CD14-positive monocyte (primary cell): ENCODE results near the gene ZDHHC13. TPM values are rescaled to one million over a fixed set of nuclear protein-coding genes. Genes with fewer than 3 reads are reported as not detected.

ENCODE experiments used
- DNase-seq, 3 donors: peaks; one replicate each; pipeline ENCODE4 v3.0.0-alpha.2; 2011 to 2022
- H2AFZ ChIP-seq: 2 replicates; pipeline ENCODE4 v1.6.0; 2012; ENCODE audit warnings: mild to moderate bottlenecking, low read depth, low read length, inconsistent platforms; ENCODE audit not compliant: insufficient read depth, poor library complexity, severe bottlenecking
- H3K27ac ChIP-seq, 2 donors: 1 replicate in 1 of 2; 2 replicates in 1 of 2; pipeline ENCODE4 v1.5.1; 2012 to 2013; ENCODE audit warnings: low read length in 2 of 2, control low read depth in 1 of 2, inconsistent platforms in 1 of 2, low read depth in 1 of 2, mild to moderate bottlenecking in 1 of 2
- H3K27me3 ChIP-seq, 2 donors: one replicate each; pipeline versions ENCODE4 v1.6.0 to v1.6.1; 2011 to 2013; ENCODE audit warnings: low read length in 2 of 2; ENCODE audit not compliant: control insufficient read depth in 2 of 2, insufficient read depth in 2 of 2
- H3K36me3 ChIP-seq, 2 donors: replicated peaks in 1 of 2; 1 replicate in 1 of 2; 2 replicates in 1 of 2; pipeline versions ENCODE4 v1.5.1 to v1.6.1; 2012 to 2013; ENCODE audit warnings: low read length in 2 of 2, control low read depth in 1 of 2, inconsistent platforms in 1 of 2, mild to moderate bottlenecking in 1 of 2; ENCODE audit not compliant: insufficient read depth in 2 of 2, control insufficient read depth in 1 of 2
- H3K4me1 ChIP-seq, 2 donors: 1 replicate in 1 of 2; 2 replicates in 1 of 2; pipeline versions ENCODE4 v1.5.1 to v1.6.1; 2012 to 2013; ENCODE audit warnings: low read length in 2 of 2, control low read depth in 1 of 2, inconsistent platforms in 1 of 2, mild to moderate bottlenecking in 1 of 2, moderate library complexity in 1 of 2; ENCODE audit not compliant: insufficient read depth in 2 of 2, control insufficient read depth in 1 of 2
- H3K4me2 ChIP-seq: replicated peaks from 2 replicates; pipeline ENCODE3; 2012; ENCODE audit warnings: low read length, moderate library complexity, mild to moderate bottlenecking; ENCODE audit not compliant: poor library complexity, severe bottlenecking; ENCODE audit errors: extremely low read depth
- H3K4me3 ChIP-seq, 3 experiments: fragments of 200-600 bp in 1 of 3; sonication (generic) in 1 of 3; replicated peaks in 1 of 3; 1 replicate in 2 of 3; 2 replicates in 1 of 3; pipeline ENCODE4 v1.5.1; 2011 to 2013; ENCODE audit warnings: low read length in 3 of 3, mild to moderate bottlenecking in 3 of 3, control low read depth in 2 of 3, low read depth in 2 of 3, inconsistent platforms in 1 of 3, moderate library complexity in 1 of 3
- H3K79me2 ChIP-seq: 2 replicates; pipeline ENCODE4 v1.6.0; 2012; ENCODE audit warnings: mild to moderate bottlenecking, control low read depth, inconsistent platforms, low read length, moderate library complexity; ENCODE audit not compliant: insufficient read depth
- H3K9ac ChIP-seq: 2 replicates; pipeline ENCODE4 v1.6.0; 2017; ENCODE audit warnings: low read length, mild to moderate bottlenecking; ENCODE audit not compliant: insufficient read depth, poor library complexity, severe bottlenecking
- H3K9me3 ChIP-seq, 2 donors: replicated peaks in 1 of 2; 1 replicate in 1 of 2; 2 replicates in 1 of 2; pipeline versions ENCODE4 v1.5.1 to v1.6.1; 2012 to 2013; ENCODE audit warnings: low read length in 2 of 2, control low read depth in 1 of 2; ENCODE audit not compliant: control insufficient read depth in 1 of 2, insufficient read depth in 1 of 2
- H4K20me1 ChIP-seq: 2 replicates; pipeline ENCODE4 v1.6.0; 2012; ENCODE audit warnings: mild to moderate bottlenecking, low read length, control low read depth, moderate library complexity; ENCODE audit not compliant: insufficient read depth
- H3K27ac Mint-ChIP-seq, 7 donors: one replicate each; pipeline ENCODE4 v1.8.0; 2020; ENCODE audit warnings: mild to moderate bottlenecking in 7 of 7, mixed read lengths in 7 of 7, moderate library complexity in 6 of 7, inconsistent platforms in 2 of 7
- H3K27me3 Mint-ChIP-seq, 3 donors: one replicate each; pipeline ENCODE4 v1.8.0; 2021 to 2022; ENCODE audit warnings: low read depth in 3 of 3, mild to moderate bottlenecking in 3 of 3, mixed read lengths in 3 of 3, moderate library complexity in 3 of 3, inconsistent platforms in 1 of 3
- H3K36me3 Mint-ChIP-seq, 2 donors: one replicate each; pipeline ENCODE4 v1.8.0; 2020; ENCODE audit warnings: mixed read lengths in 2 of 2, inconsistent platforms in 1 of 2, mild to moderate bottlenecking in 1 of 2
- H3K4me1 Mint-ChIP-seq: one replicate; pipeline ENCODE4 v1.8.0; 2020; ENCODE audit warnings: mild to moderate bottlenecking, mixed read lengths
- H3K4me3 Mint-ChIP-seq, 2 donors: one replicate each; pipeline ENCODE4 v1.8.0; 2020; ENCODE audit warnings: mild to moderate bottlenecking in 2 of 2, mixed read lengths in 2 of 2, moderate library complexity in 1 of 2
- H3K9me3 Mint-ChIP-seq, 7 donors: one replicate each; pipeline ENCODE4 v1.8.0; 2020 to 2022; ENCODE audit warnings: mixed read lengths in 7 of 7, mild to moderate bottlenecking in 6 of 7, moderate library complexity in 6 of 7, inconsistent platforms in 2 of 7
- CTCF ChIP-seq: fragments of 200-600 bp; IDR thresholded peaks from one replicate; pipeline ENCODE4 v1.8.0; 2022; ENCODE audit warnings: antibody characterized with exemption, mild to moderate bottlenecking
- WGBS: methylation state at CpG from one replicate; pipeline ENCODE4 v1.1.5; 2013; ENCODE audit warnings: missing lambda C conversion rate; ENCODE audit not compliant: insufficient coverage; 5-methylcytosine and 5-hydroxymethylcytosine counted together
- intact Hi-C, 2 donors: fragments of 100-400 bp; cut with micrococcal nuclease; formaldehyde crosslinking; loops; one replicate each; pipeline versions ENCODE4 v1.15.0 to v1.15.1; 2023
- polyA plus RNA-seq, 3 donors: library from polyadenylated mRNA; depleted of rRNA in 1 of 3; unstranded in 2 of 3; stranded (reverse) in 1 of 3; fragments of 300-500 nt in 2 of 3; fragments of >200 nt in 1 of 3; fragmentation: Illumina TruSeq in 2 of 3; gene quantifications; 1 replicate in 2 of 3; 2 replicates in 1 of 3; pipeline ENCODE4 v1.2.3, GENCODE V29; 2012 to 2021

ZDHHC13 gene
- polyA plus RNA-seq, 3 donors = 5.6 to 7.5 (median 5.6) TPM

GRCh38 chr11:19218786-19219460, 102.0 kb downstream of the ZDHHC13 start:
- intact Hi-C loops = no loop called here
- Mint-ChIP-seq H3K36me3 (peaks cover 3 to 9% of the 10 kb centered on the region in 2 donors), H3K9me3 (peaks cover 0 to 3% (median 1%) of the 10 kb centered on the region in 7 donors), H3K27ac (no peak overlapping the region), H3K27me3 (peaks cover 0 to 2% (median 1%) of the 10 kb centered on the region in 3 donors), H3K4me1 (no peaks in the 10 kb centered on the region), H3K4me3 (no peak overlapping the region)
- no peak overlapping the region for H3K27ac ChIP-seq
- H3K4me1 ChIP-seq = no peaks in the 10 kb centered on the region
- WGBS = 89% methylated on average over 12 of the region's 15 CpGs
- DNase-seq = no peak
- no peaks in the 10 kb centered on the region for H3K27me3 ChIP-seq
- H4K20me1 ChIP-seq = no peaks in the 10 kb centered on the region
- no peaks in the 10 kb centered on the region for H3K9me3 ChIP-seq
- no peak for TF ChIP-seq CTCF
- no peak overlapping the region for H3K4me3 ChIP-seq
- H2AFZ ChIP-seq = no peak overlapping the region
- H3K4me2 ChIP-seq = no peak overlapping the region
- H3K9ac ChIP-seq = no peak overlapping the region
- no peaks in the 10 kb centered on the region for H3K79me2 ChIP-seq
- peaks cover 6 to 10% of the 10 kb centered on the region in 2 donors for H3K36me3 ChIP-seq

- no peak overlapping the region for H3K4me3 ChIP-seq
- Mint-ChIP-seq H3K27me3 (peaks cover 0 to under 1% (median 0%) of the 10 kb centered on the region in 3 donors), H3K27ac (no peak overlapping the region), H3K9me3 (peaks cover 0 to 5% (median 1%) of the 10 kb centered on the region in 7 donors), H3K4me1 (no peaks in the 10 kb centered on the region), H3K4me3 (no peak overlapping the region), H3K36me3 (peaks cover 21 to 29% of the 10 kb centered on the region in 2 donors)
- H2AFZ ChIP-seq = no peak overlapping the region
- peaks cover 22 to 32% of the 10 kb centered on the region in 2 donors for H3K36me3 ChIP-seq
- H3K9me3 ChIP-seq = no peaks in the 10 kb centered on the region
- DNase-seq = no peak
- no peak for TF ChIP-seq CTCF
- no peaks in the 10 kb centered on the region for H4K20me1 ChIP-seq
- H3K27ac ChIP-seq = no peak overlapping the region
- H3K27me3 ChIP-seq = no peaks in the 10 kb centered on the region
- H3K4me2 ChIP-seq = no peak overlapping the region
- H3K9ac ChIP-seq = no peak overlapping the region
- no peaks in the 10 kb centered on the region for H3K79me2 ChIP-seq
- 95% methylated on average over 2 of the region's 3 CpGs for WGBS
- no peaks in the 10 kb centered on the region for H3K4me1 ChIP-seq
- intact Hi-C loops = no loop called here
Measured at GRCh38 chr11:19220903-19221724, 104.1 kb downstream of the ZDHHC13 start.
